ENCODE measurements around the gene PRR5.

PRR5 gene

GRCh38 chr22:44759430-44760310 lies 57.7 kb downstream of the PRR5 start:
- DNase-seq: no peak

- DNase-seq: no peak
Measured at GRCh38 chr22:44760476-44760875, 58.5 kb downstream of the PRR5 start.

GRCh38 chr22:44761025-44761424 lies 59.0 kb downstream of the PRR5 start:
- no peak for DNase-seq

GRCh38 chr22:44764373-44764772 lies 62.4 kb downstream of the PRR5 start:
- no peak for DNase-seq

GRCh38 chr22:44764974-44765373 lies 63.0 kb downstream of the PRR5 start:
- DNase-seq: no peak

GRCh38 chr22:44765571-44766285 lies 63.7 kb downstream of the PRR5 start:
- DNase-seq: no peak

- no peak for DNase-seq
Measured at GRCh38 chr22:44773082-44773481, 71.1 kb downstream of the PRR5 start.

- no peak for DNase-seq
Measured at GRCh38 chr22:44775862-44776261, 73.9 kb downstream of the PRR5 start.

- no peak for DNase-seq
Measured at GRCh38 chr22:44776605-44777363, 74.8 kb downstream of the PRR5 start.

- no peak for DNase-seq
Measured at GRCh38 chr22:44777364-44777755, 75.4 kb downstream of the PRR5 start.

- no peak for DNase-seq
Measured at GRCh38 chr22:44780876-44781449, 79.0 kb downstream of the PRR5 start.

GRCh38 chr22:44782363-44782963 lies 80.5 kb downstream of the PRR5 start:
- DNase-seq: no peak

GRCh38 chr22:44783091-44783490 lies 81.1 kb downstream of the PRR5 start:
- DNase-seq: no peak

- DNase-seq: no peak
Measured at GRCh38 chr22:44783581-44783980, 81.6 kb downstream of the PRR5 start.

GRCh38 chr22:44786136-44786535 lies 84.1 kb downstream of the PRR5 start:
- DNase-seq: no peak

GRCh38 chr22:44786610-44787009 lies 84.6 kb downstream of the PRR5 start:
- DNase-seq: no peak
